DMS79 (cell line): ENCODE measurements around the gene MAL.
"Not testable (repeated sequence)": the region's sequence is repeated elsewhere in the genome, so short reads cannot be mapped to it uniquely, and the experiment has no call there.

Source experiments
- DNase-seq: peaks from one replicate; lab custom pipeline; 2025; lab: John Stamatoyannopoulos, UW

MAL gene

DNA sequence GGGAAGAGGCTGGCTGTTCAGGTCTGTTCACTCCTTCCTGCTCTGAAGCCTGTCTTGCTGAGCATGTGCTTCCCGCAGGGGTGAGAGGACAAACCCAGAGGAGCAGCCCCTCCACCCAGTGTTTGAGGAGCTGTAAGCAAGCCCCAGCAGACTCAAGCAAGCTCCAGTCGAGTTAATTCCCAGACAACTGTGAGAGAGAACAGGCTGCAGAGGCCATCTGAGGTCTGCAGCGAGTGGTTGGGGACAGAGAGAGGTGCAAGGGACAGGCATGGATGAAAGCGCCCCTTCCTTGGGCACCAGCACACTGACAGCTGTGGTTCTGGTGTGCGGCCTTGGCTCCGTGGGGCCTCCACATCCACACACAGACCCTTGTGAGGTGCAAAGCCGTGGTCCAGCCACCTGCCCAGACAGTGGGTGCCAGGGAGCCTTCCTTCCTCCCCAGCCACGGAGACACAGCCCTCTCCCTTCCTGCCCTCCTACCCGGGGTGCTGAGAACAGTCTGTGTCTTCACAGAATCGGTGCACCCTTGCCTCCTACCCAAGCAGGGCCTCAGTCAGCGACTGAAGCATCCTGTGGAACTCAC, 36.2 kb downstream of the MAL start:
- no peak for DNase-seq

DNA sequence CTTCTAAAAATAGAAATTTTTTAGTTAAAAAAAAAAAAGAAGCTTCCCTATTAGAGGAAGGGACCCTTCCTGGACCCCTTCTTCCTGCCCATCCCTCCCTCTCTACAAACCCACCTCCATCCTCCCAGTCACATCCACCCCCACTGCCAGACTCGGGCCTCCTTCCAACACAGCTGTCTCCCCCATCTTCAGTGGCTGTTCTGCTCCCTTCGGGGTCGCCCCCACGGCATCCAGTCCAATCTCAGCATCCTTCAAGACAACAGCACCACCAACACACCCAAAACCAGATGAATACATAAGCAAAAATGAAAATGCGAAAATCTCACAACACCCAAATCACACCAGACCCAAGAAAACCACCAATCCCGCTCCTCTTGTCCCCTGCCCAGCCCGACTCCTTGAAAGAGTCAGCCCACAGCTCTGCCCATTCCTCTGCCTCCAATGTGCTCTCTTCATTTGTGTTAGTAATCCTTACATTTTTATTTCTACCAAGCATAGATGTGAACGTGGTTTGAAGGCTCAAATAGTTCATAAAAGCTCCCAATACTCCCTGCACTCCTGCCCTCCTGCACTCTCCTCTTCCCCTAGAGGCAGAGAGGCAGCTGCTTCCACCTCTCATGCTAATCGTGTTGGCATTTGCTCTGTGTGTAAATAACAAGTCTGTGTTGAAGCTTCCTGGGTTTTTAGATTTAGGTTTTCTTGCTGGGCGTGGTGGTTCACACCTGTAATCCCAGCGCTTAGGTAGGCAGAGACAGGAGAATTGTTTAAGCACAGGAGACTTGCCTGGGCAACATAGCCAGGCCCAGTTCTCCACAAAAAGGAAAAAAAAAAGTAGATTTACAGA, 37.0 kb downstream of the MAL start:
- peak; percentile 33 for DNase-seq

DNA sequence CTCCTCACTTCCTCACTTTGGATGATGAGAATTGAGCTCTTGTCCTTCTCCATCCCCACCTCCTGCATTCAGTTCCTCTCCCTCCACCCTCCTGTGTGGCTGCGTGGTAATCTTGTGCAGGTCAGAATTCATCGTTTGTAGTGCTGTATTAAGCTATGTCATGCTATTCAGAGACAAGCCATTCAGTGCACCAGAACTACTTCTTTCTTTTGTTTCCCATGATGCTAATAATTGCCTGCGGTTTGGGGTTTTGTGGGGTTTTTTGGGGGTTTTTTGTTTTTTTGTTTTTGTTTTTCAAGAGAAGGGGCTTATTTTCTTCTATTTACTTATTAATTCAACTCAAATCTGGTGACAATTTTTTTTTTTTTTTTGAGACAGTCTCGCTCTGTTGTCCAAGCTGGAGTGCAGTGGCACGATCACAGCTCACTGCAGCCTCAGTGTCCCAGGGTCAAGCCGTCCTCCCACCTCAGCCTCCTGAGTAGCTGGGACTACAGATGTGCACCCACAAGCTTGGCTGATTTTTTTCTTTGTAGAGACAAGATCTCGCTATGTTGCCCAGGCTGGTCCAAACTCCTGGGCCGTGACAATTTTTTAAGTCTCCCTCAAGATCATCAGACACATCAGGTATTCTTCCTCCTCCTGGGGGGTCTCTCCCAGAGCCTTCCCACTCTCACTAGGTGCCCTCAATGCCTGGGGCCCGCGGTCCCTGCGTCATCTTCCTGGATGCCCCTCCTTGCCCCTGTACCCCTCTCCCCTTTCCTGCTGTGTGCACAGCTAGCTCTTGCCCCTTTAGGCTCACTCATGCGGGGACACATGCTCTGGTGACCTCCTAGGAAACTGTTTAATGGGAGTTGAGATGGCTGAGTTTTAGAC, 37.8 kb downstream of the MAL start:
- no peak for DNase-seq

DNA sequence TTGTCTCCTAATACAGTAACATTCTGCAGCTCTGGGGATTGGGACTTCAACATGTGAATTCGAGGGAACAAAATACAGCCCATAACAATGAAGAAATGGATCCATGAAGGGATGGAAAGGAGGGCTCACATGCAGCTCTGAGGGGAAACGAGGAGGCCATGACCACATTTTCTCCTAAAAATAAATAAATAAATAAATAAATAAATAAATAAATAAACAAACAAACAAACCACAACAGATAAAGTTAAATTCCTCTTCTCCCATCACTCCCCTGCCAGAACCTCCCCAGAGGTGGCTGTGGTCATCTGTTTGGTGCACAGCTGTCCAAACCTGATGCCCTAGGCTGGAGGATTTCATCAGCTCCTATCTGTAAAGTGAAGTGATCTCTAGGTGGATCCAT, 42.7 kb downstream of the MAL start:
- DNase-seq, result no peak

DNA sequence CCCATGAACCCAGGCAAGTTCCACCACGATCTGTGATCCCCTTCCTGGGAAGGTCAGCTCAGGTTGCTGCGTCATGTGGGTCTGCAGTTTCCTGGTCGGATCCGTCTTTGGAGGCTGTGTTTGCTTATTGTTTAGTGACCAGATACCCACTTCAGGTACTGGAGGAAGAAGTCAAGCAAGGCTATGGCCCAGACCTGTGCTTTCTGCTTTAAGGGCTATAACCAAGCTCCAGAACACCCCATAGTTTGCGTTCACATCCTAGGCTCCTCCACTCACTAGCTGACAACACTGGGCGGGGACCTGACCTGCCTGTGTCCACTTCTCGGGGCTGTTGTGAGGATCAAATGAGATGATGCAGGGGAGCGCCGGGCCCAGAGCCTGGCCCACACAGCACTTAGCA, 44.0 kb downstream of the MAL start:
- DNase-seq, result no peak

DNA sequence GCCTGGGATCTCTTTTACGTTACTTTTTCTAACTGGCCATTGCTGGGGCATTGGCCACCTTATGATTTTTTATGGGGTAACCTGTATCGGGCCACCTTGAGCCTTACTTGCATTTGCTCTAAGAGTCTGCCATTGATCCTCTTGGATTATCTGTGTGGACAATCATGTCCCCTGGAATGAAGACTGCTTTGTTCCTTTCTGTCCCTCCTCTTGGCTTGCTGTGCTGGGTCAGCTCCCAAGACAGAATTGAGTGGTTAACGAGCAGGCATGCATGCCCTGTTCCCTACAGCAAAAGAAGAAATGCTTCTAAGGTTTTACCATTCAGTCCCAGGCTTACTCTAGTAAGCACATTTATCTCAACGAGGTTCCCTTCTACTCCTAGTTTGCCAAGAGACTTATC, 46.3 kb downstream of the MAL start:
- no peak for DNase-seq

DNA sequence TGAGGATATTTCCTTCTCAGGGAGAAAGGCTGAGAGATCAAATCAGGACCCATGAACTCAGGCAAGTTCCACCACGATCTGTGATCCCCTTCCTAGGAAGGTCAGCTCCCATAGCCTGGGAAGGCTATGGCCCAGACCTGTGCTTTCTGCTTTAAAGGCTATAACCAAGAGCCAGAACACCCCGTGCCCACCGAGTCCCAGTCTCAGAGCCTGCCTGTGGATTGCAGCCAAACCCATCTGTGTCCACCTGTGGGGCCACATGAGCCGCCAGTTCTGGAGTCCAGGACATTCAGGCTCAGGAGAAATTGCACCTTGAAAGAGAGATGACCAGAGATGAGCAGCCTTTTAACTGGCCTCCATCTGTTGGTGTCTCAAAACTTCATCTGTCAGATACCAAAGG, 46.9 kb downstream of the MAL start:
- no peak for DNase-seq

DNA sequence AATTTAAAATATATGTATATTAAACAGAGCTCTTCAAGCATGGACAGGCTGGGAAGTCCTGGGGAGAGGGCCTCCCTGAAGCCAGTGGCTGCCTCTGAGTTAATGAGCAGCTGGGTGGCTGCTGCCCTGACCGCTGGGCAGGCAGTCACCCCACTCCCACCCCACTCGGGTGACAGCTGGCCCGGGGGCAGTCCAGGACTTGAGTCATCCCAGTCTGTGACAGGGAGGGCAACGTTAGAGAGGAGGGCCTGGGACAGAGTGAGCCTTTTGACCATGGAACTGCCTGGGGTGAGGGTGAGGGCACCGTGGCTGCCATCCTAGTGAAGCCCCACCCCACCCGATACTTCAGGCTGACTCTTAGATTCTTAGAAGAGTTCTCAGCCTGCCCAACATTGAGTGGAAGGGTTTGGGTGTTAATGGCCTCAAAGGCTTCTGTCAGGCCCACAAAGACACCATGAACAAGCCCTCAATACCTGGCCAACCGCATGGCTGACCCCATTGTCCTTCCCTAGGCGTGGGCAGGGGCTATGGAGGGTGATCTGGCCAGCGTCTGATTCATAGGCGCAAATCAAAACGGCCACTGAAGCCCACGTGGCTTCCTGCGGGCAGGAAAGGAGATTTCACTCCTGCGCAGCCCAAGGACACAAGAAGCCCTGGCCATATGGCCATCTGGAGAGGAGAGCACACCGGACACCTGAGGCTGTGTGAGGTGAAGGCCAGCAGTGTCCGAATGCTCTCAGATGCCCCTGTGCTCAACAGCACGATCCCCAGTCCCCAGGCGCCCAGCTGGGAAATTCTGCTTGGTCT, 48.6 kb downstream of the MAL start:
- no peak for DNase-seq

DNA sequence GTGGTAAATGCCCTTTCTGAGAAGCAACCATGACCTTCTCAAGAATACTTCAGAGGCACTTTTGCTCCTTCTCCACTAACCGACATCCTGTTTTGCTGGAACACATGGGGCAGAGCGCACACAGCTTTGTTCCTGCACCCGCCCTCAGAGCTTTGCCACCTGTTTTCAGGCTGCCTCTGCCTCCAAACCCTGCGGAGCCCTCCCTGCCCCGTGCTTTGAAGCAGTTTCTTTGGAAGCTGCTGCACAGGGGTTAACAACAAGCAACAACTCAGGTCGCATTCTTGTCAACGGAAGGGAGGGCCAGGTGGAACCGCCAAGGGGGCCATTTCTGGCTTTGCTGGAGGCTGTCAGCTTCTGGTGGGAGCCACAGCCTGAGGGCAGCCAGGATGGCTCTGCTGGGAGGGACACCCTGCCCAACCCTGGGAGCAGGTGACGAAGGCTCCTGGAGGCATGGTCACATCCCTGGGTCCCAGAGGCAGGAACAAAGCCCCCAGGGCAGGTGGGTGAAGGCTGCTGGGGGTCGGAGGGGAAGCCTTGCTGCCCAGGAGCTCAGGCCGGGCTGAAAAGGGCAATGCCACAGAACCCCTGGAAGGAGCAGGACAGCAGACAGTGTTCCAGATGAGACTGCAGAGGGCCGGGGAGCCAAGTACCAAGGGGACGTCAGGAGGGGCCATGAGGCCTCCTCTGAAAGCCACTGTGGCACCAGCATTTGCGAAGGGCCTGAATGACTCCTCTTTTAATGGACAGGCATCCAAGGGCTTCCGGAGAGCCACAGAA, 49.3 kb downstream of the MAL start:
- DNase-seq, result peak; percentile 89

DNA sequence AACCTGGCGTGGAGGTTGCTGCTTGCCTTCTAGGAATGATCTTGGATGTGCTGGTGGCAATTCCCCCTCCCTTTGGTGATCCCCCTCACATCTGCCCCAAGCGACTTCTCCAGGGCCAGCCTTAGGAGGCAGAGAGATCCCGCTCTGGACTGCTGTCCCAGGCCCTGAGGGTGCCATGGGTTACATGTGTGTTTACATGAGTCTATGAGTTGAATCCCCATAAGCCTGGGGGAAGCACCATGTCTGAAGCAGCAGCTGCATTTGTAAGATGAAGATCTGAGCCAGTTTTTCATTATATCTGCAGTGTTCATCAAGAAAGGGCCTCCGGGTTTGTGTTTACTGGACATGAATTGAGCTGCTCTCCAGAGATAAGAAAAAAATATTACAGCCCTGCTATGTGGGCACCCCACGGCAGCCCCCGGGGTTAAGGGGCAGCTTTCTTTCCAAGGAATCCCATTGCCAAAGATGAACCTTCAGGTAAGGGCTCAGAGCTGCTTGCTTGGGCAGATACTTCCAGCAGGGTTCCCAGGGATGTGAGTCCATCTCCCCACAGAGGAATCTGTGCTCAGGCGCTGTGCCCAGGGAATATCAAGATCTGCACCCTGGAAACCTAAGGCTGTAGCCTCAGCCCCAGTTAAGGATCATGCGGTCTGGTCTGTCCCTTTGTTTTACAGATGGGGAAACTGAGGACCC, 50.1 kb downstream of the MAL start:
- no peak for DNase-seq

DNA sequence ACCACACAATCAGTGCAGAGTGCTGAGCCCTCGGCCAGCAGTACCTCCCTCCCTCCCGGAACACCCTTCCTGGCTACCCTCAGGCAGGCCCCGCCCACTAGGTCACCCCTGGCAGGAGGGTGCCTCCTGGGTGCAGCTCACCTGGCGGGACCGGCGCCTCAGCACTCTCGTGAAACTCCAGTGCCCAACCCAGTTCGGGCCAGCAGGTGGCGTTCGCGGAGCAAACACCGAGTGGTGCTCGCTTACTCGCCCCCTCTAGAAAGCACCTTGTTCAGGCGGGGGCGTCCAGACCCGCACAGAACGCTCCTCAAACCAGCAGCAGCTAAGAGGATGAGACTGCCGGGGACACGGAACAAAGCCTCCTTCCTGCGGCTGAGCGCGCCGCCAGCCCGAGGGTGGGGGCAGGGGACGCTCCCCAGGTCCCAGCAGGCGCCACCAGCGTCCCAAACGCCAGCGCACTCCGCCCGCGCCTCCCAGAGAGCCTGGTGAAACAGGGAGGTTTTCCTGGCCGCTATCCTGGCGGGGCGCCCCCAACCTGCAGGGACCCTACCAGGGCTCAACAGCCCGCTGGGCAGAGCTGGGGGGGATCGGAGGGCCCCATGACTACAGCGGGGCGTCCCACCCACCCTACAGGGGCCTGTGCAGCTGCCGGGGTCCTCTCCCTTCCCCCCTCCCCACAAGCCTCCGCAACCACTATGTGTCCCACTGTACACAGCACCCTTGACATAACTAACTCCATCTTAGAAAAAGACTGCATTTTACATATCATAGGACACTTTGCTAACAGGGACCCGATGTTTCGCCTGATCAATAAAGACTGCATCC, 51.4 kb downstream of the MAL start:
- DNase-seq, result peak; percentile 56

DNA sequence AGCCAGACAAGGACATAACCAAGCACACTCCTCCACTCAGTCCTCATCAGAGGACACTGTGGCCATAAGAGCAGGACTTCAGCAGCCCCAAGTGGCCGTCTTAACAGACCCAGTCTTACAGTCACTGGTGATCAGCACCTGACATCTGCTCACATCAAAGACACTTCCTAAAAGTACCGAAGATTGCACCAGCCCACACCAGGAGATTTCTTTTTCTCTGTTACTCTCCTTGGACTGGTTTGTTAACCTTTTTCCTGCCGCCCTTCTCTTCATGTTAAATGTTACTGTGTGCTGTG, 52.0 kb downstream of the MAL start:
- DNase-seq, result no peak

DNA sequence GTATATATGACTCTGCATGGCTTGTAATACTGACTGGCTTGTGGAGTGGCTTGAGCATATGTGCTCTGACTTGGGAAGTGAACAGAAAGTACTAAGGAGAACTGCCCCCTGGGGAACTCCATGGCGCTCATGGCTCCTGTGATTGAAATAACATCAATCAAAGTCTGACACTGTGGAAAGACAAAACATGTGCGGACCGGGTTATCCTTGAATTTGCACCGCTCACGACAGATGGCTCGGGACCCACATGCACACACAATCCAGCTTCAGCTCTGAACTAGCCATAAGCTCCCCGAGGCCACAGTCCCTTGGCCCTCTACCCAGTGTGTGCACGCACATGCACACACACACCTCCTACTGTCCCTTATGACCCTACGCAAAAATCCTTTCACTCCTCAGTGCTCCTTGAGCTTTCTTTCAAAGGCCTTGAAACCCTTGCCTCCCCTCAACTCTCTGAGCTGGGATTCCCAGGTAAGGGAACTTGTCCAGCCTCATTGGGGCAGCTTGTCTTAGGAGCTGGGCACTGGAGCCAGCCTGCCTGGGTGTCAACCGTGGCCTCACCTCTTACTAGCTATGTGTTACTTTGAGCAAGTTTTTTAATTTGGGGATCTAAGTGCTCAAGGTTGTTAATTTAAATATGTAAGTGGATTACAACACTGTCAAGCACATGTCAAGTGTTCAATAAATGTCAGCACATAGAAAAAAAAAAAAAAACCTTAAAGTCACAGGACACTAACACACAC, 52.5 kb downstream of the MAL start:
- DNase-seq, result no peak

DNA sequence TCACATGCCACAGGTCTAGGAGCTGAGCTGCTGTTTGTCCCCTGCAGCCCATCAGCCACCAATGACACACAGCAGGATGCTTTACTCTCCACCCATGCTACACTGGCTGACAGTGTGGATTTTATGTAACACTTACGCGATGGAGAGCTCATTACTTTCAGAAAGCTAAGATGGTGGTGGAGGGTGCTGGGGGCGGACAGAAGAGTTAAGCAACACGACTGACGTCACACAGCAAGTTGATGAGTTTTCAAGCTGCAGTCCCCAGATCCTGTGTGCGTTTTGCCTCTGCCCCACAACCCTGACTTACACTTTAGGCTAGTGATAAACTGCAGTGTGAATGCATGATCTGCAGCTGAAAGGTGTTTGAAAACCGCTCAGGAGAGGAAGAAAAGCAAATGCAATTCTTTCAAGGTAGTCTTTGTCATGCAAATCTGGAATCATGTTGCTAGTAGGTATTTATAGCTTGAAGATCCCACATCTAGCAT, 53.7 kb downstream of the MAL start:
- DNase-seq, result no peak

DNA sequence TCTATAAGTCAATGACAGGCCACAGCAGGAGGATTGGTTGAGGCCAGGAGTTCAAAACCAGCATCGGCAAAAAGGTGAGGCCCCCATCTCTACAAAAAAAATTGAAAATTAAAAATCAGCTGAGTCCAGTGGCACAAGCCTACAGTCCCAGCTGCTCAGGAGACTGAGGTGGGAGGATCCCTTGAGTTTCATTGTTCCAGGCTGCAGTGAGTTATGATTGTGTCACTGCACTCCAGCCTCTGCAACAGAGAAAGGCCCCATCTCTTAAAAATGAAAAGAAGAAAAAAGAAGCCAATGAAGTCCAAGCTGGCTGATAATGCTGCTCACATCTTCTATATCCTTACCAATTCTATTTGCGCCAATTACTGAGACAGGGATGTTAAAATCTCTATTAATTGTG, 57.0 kb downstream of the MAL start:
- DNase-seq, result no peak

DNA sequence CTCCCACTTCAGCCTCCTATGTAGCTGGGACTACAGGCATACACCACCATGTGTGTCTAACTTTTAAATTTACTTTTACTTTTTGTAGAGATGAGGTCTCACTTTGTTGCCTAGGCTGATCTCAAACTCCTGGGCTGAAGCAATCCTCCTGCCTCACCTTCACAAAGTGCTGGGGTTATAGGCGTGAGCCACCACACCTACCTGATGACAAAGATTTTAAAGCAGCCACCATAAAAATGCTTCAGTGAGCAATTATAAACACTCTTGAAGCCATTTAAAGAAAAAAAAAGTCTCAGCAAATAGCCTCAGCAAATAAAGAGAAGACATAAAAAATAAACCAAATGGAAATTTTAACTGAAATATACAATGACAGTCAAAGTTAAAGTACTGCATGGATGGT, 60.5 kb downstream of the MAL start:
- DNase-seq, result no peak

DNA sequence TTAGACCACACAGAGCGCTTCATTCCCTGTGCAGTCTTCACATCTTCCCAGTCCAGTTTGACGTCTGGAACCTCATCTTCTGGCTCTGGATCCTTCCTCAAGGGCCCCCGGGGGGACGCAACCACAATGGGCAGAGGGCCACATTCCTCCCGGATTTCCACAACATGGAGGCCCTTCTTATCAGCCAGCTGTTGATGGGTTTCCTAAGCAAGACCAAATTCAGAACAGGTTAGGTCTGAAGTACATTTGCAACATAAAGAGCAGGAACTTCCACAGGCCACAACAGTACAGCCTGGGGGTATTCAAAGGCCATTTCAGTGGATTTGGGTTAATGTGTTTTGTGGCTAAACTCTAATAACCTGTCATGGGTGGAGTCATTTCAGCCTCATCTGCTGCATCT, 61.9 kb downstream of the MAL start:
- DNase-seq, result no peak

DNA sequence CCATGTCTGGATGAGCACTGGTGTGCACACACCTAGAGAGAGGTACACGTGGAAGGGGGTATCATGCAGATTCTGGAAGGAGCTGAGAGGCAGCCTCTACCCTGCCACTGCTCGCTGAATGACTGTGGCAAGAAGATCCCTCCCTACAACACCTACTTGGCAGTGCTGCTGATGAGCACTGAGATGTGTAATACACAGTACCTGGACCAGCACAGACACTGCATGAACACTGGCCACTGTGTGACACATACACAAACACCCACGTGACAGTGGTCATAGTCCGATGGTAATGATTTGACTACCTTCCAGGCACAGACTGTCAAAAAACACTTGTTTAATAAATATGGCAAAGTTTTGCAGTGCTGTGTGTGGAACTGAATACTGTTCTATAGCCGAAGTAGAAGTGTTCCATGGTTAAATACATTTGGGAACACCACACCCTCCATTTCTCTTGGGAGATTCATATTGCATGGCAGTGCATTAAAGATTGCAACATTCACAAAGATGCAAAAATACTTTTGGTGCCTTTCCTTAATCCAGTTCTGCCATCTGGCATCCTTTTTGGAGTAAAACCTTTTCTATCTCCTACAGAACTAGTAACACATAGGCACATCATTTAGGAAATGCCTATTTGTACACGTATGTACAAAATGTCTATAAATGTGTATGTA, 66.5 kb downstream of the MAL start:
- DNase-seq, result no peak

DNA sequence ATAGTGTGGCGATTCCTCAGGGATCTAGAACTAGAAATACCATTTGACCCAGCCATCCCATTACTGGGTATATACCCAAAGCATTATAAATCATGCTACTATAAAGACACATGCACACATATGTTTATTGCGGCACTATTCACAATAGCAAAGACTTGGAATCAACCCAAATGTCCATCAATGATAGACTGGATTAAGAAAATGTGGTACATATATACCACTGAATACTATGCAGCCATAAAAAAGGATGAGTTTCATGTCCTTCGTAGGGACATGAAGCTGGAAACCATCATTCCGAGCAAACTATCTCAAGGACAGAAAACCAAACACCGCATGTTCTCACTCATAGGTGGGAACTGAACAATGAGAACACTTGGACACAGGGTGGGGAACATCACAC, 72.8 kb downstream of the MAL start:
- not testable (repeated sequence) for DNase-seq
